GM23338 (cell line): ENCODE data around the gene SLC29A2. TPM values are rescaled to one million over a fixed set of nuclear protein-coding genes. Genes with fewer than 3 reads are reported as not detected.

ENCODE experiments used
- ATAC-seq: fragments of 200-7000 bp; cut with Tn5 transposase; 3 replicates; pipeline ENCODE4 v1.9.1; 2020
- DNase-seq: peaks from one replicate; pipeline ENCODE4 v3.0.0-alpha.2; 2015; ENCODE audit warnings: low spot score
- H2AFZ ChIP-seq: fragments of 200-600 bp; sonication (generic); 2 replicates; pipeline ENCODE4 v1.8.0; 2016; ENCODE audit warnings: antibody characterized with exemption, mild to moderate bottlenecking, moderate library complexity
- H3F3A ChIP-seq: fragments of 200-600 bp; sonication (generic); replicated peaks from 2 replicates; pipeline ENCODE4 v1.8.0; 2017; ENCODE audit warnings: antibody characterized with exemption, mixed run types, low read depth
- H3K27ac ChIP-seq: fragments of 200-600 bp; sonication (generic); 2 replicates; pipeline ENCODE4 v1.6.1; 2016; ENCODE audit warnings: low read depth
- H3K27me3 ChIP-seq: fragments of 200-600 bp; sonication (generic); 2 replicates; pipeline ENCODE4 v1.8.0; 2016; ENCODE audit warnings: mild to moderate bottlenecking, mixed run types, moderate library complexity; ENCODE audit not compliant: insufficient read depth
- H3K36me3 ChIP-seq: fragments of 200-600 bp; sonication (generic); 2 replicates; pipeline ENCODE4 v1.8.0; 2016; ENCODE audit warnings: mild to moderate bottlenecking; ENCODE audit not compliant: insufficient read depth
- H3K4me1 ChIP-seq: fragments of 200-600 bp; sonication (generic); 2 replicates; pipeline ENCODE4 v1.8.0; 2016; ENCODE audit warnings: mild to moderate bottlenecking, moderate library complexity; ENCODE audit not compliant: insufficient read depth
- H3K4me2 ChIP-seq: fragments of 200-600 bp; sonication (generic); 2 replicates; pipeline ENCODE4 v1.7.1; 2017; ENCODE audit warnings: mixed run types
- H3K4me3 ChIP-seq: fragments of 200-600 bp; sonication (generic); 2 replicates; pipeline ENCODE4 v1.6.1; 2016; ENCODE audit warnings: mixed run types
- H3K79me2 ChIP-seq: fragments of 200-600 bp; sonication (generic); replicated peaks from 2 replicates; pipeline ENCODE4 v1.8.0; 2017; ENCODE audit warnings: mild to moderate bottlenecking; ENCODE audit not compliant: insufficient read depth
- H3K9me2 ChIP-seq: fragments of 200-600 bp; sonication (generic); 2 replicates; pipeline ENCODE4 v1.8.0; 2017; ENCODE audit not compliant: insufficient read depth
- H4K20me1 ChIP-seq: fragments of 200-600 bp; sonication (generic); replicated peaks from 2 replicates; pipeline ENCODE4 v1.8.0; 2017; ENCODE audit warnings: mild to moderate bottlenecking; ENCODE audit not compliant: insufficient read depth
- H3K27ac Mint-ChIP-seq: 2 replicates; pipeline ENCODE4 v1.8.0; 2020; ENCODE audit warnings: inconsistent platforms, mild to moderate bottlenecking, moderate library complexity, mixed read lengths
- H3K27me3 Mint-ChIP-seq: 3 replicates; pipeline ENCODE4 v1.8.0; 2022; ENCODE audit warnings: low read depth, mild to moderate bottlenecking, moderate library complexity, mixed read lengths, inconsistent platforms; ENCODE audit not compliant: insufficient read depth, poor library complexity
- H3K36me3 Mint-ChIP-seq: 3 replicates; pipeline ENCODE4 v1.8.0; 2021; ENCODE audit warnings: low read depth, mild to moderate bottlenecking, inconsistent platforms, moderate library complexity, mixed read lengths
- H3K4me1 Mint-ChIP-seq: 3 replicates; pipeline ENCODE4 v1.8.0; 2020; ENCODE audit warnings: mild to moderate bottlenecking, inconsistent platforms, mixed read lengths
- H3K4me3 Mint-ChIP-seq: 3 replicates; pipeline ENCODE4 v1.8.0; 2021; ENCODE audit warnings: moderate library complexity, mild to moderate bottlenecking, inconsistent platforms, mixed read lengths
- H3K9me3 Mint-ChIP-seq: 3 replicates; pipeline ENCODE4 v1.8.0; 2020; ENCODE audit warnings: moderate library complexity, mild to moderate bottlenecking, inconsistent platforms, mixed read lengths
- CREB1 ChIP-seq: fragments of 250-450 bp; sonication (Bioruptor Pico); IDR thresholded peaks from 2 replicates; pipeline ENCODE4 v1.5.0; 2020; ENCODE audit warnings: low read depth, mild to moderate bottlenecking, moderate library complexity
- CTCF ChIP-seq, 2 experiments: fragments of 200-600 bp in 1 of 2; sonication (generic) in 1 of 2; conservative IDR thresholded peaks; 2 replicates each; pipeline versions ENCODE4 v1.5.1 to v1.6.1; 2016 to 2017; ENCODE audit warnings: antibody characterized with exemption in 2 of 2, low read depth in 2 of 2, mild to moderate bottlenecking in 2 of 2, moderate library complexity in 1 of 2
- EZH2 ChIP-seq: fragments of 200-600 bp; sonication (generic); IDR thresholded peaks from one replicate; pipeline ENCODE4 v1.8.0; 2017; ENCODE audit warnings: antibody characterized with exemption, mild to moderate bottlenecking, low read depth; ENCODE audit not compliant: unreplicated experiment
- EZH2phosphoT487 ChIP-seq: fragments of 200-600 bp; sonication (generic); IDR thresholded peaks from one replicate; pipeline ENCODE4 v1.8.1; 2018; ENCODE audit warnings: antibody characterized with exemption; ENCODE audit not compliant: unreplicated experiment
- JUNB ChIP-seq: IDR thresholded peaks from one replicate; pipeline ENCODE4 v1.6.1; 2016; ENCODE audit warnings: antibody characterized with exemption; ENCODE audit not compliant: unreplicated experiment
- NANOG ChIP-seq: IDR thresholded peaks from 2 replicates; pipeline ENCODE4 v1.6.1; 2016; ENCODE audit warnings: antibody characterized with exemption, borderline replicate concordance
- REST ChIP-seq: IDR thresholded peaks from one replicate; pipeline ENCODE4 v1.6.1; 2018; ENCODE audit warnings: antibody characterized with exemption; ENCODE audit not compliant: unreplicated experiment
- STAT1 ChIP-seq: IDR thresholded peaks from one replicate; pipeline ENCODE4 v1.6.1; 2016; ENCODE audit warnings: antibody characterized with exemption; ENCODE audit not compliant: unreplicated experiment
- ZNF114 ChIP-seq: fragments of 250-450 bp; sonication (Bioruptor Pico); IDR thresholded peaks from 2 replicates; pipeline ENCODE4 v1.5.0; 2020; ENCODE audit warnings: mild to moderate bottlenecking, moderate library complexity
- ZNF331 ChIP-seq: fragments of 250-450 bp; sonication (Bioruptor Pico); IDR thresholded peaks from 2 replicates; pipeline ENCODE4 v1.5.0; 2020; ENCODE audit warnings: low read depth, mild to moderate bottlenecking, moderate library complexity
- polyA plus RNA-seq: library from polyadenylated mRNA; unstranded; fragments of >200 nt; fragmentation: Nextera tagmentation; extraction: Ambion mirVana; gene quantifications from 2 replicates; pipeline ENCODE4 v1.2.1, GENCODE V29; 2016
- total RNA-seq: library from RNA; depleted of rRNA; stranded (reverse); fragments of >200 nt; shearing (Covaris generic); gene quantifications from 2 replicates; pipeline ENCODE4 v1.2.3, GENCODE V29; 2014
- TF ChIP-seq, protein P1 (sequence below): fragments of 250-450 bp; sonication (Bioruptor Pico); IDR thresholded peaks from 2 replicates; pipeline ENCODE4 v1.5.0; 2020; ENCODE audit warnings: mild to moderate bottlenecking, moderate library complexity

Gene SLC29A2
- total and polyA plus RNA-seq, 2 experiments from 2014 or later: 26.0 to 31.1 TPM

DNA sequence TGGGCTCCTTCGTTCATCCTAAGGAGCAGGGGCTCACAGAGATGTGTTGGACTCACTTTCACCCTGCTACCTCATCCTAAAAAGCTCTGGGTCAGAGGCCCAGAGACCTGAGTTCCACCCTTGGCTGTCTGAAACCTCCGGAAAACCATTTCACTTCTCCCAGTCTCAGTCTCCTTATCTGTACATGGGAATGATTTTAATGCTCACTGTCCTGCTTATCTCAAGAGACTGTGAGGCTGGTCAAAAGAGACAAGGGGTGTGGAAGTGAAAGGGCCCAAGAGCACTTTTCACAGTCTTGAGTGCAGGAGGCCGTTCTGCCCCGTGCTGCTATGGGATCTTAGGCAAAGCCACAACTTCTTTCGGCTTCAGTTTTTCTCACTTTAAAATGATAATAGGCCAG, 36.1 kb upstream of the SLC29A2 start (continued):
- TF ChIP-seq ZNF114 (CRISPR knock-in tag) (no peak), EZH2 (no peak), CREB1 (CRISPR knock-in tag) (no peak), STAT1 (no peak), EZH2phosphoT487 (no peak), JUNB (no peak), REST (no peak), CTCF (conservative IDR thresholded peaks at IDR 0.05; ENCODE audit: low read depth in 2 of 2) (no peak)

- H3F3A ChIP-seq: no peaks in the 10 kb centered on the region
- H3K4me1 Mint-ChIP-seq: no peaks in the 10 kb centered on the region
- no peaks in the 10 kb centered on the region for H3K9me2 ChIP-seq
- no peak overlapping the region for H3K27ac ChIP-seq
- no peaks in the 10 kb centered on the region for H3K4me1 ChIP-seq
- H3K27me3 ChIP-seq: no peaks in the 10 kb centered on the region
- H3K9me3 Mint-ChIP-seq: peaks cover 11% of the 10 kb centered on the region
- no peak overlapping the region for H3K4me2 ChIP-seq
- H3K4me3 Mint-ChIP-seq: no peak overlapping the region; the same call in 2 of the 3 replicates
- H2AFZ ChIP-seq: no peak overlapping the region
- H3K4me3 ChIP-seq: no peak overlapping the region
- H3K27me3 Mint-ChIP-seq: peaks cover 4% of the 10 kb centered on the region
- no peak for DNase-seq
- H3K27ac Mint-ChIP-seq: no peak overlapping the region
- H3K36me3 ChIP-seq: no peaks in the 10 kb centered on the region
- H3K36me3 Mint-ChIP-seq: no peaks in the 10 kb centered on the region; the same call in 2 of the 3 replicates
- no peaks in the 10 kb centered on the region for H4K20me1 ChIP-seq
- H3K79me2 ChIP-seq: no peaks in the 10 kb centered on the region
- no peak for ATAC-seq
- TF ChIP-seq, protein P1, sequence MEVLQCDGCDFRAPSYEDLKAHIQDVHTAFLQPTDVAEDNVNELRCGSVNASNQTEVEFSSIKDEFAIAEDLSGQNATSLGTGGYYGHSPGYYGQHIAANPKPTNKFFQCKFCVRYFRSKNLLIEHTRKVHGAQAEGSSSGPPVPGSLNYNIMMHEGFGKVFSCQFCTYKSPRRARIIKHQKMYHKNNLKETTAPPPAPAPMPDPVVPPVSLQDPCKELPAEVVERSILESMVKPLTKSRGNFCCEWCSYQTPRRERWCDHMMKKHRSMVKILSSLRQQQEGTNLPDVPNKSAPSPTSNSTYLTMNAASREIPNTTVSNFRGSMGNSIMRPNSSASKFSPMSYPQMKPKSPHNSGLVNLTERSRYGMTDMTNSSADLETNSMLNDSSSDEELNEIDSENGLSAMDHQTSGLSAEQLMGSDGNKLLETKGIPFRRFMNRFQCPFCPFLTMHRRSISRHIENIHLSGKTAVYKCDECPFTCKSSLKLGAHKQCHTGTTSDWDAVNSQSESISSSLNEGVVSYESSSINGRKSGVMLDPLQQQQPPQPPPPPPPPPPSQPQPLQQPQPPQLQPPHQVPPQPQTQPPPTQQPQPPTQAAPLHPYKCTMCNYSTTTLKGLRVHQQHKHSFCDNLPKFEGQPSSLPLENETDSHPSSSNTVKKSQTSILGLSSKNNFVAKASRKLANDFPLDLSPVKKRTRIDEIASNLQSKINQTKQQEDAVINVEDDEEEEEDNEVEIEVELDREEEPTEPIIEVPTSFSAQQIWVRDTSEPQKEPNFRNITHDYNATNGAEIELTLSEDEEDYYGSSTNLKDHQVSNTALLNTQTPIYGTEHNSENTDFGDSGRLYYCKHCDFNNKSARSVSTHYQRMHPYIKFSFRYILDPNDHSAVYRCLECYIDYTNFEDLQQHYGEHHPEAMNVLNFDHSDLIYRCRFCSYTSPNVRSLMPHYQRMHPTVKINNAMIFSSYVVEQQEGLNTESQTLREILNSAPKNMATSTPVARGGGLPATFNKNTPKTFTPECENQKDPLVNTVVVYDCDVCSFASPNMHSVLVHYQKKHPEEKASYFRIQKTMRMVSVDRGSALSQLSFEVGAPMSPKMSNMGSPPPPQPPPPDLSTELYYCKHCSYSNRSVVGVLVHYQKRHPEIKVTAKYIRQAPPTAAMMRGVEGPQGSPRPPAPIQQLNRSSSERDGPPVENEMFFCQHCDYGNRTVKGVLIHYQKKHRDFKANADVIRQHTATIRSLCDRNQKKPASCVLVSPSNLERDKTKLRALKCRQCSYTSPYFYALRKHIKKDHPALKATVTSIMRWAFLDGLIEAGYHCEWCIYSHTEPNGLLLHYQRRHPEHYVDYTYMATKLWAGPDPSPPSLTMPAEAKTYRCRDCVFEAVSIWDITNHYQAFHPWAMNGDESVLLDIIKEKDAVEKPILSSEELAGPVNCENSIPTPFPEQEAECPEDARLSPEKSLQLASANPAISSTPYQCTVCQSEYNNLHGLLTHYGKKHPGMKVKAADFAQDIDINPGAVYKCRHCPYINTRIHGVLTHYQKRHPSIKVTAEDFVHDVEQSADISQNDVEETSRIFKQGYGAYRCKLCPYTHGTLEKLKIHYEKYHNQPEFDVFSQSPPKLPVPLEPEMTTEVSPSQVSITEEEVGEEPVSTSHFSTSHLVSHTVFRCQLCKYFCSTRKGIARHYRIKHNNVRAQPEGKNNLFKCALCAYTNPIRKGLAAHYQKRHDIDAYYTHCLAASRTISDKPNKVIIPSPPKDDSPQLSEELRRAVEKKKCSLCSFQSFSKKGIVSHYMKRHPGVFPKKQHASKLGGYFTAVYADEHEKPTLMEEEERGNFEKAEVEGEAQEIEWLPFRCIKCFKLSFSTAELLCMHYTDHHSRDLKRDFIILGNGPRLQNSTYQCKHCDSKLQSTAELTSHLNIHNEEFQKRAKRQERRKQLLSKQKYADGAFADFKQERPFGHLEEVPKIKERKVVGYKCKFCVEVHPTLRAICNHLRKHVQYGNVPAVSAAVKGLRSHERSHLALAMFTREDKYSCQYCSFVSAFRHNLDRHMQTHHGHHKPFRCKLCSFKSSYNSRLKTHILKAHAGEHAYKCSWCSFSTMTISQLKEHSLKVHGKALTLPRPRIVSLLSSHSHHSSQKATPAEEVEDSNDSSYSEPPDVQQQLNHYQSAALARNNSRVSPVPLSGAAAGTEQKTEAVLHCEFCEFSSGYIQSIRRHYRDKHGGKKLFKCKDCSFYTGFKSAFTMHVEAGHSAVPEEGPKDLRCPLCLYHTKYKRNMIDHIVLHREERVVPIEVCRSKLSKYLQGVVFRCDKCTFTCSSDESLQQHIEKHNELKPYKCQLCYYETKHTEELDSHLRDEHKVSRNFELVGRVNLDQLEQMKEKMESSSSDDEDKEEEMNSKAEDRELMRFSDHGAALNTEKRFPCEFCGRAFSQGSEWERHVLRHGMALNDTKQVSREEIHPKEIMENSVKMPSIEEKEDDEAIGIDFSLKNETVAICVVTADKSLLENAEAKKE (CRISPR knock-in tag): no peak
- TF ChIP-seq NANOG (no peak), CREB1 (CRISPR knock-in tag) (no peak), ZNF114 (CRISPR knock-in tag) (no peak), EZH2 (no peak), CTCF (conservative IDR thresholded peaks at IDR 0.05; ENCODE audit: low read depth in 2 of 2) (no peak), STAT1 (no peak), ZNF331 (CRISPR knock-in tag) (no peak), JUNB (no peak), EZH2phosphoT487 (no peak)
These were observed 22.4 kb upstream of the SLC29A2 start for GRCh38 chr11:66393954-66394353.
